Sigmoid colon (tissue), 4 donors: ENCODE measurements around the gene TMF1.

Source experiments
- CTCF ChIP-seq, 4 experiments: fragments of 450-650 bp in 3 of 4; fragments of 200-600 bp in 1 of 4; IDR thresholded peaks; one replicate each; pipeline ENCODE4 v1.5.1; 2016 to 2019; ENCODE audit warnings: antibody characterized with exemption in 4 of 4, mild to moderate bottlenecking in 3 of 4, moderate library complexity in 2 of 4
- EP300 ChIP-seq, 4 donors: sonication (generic); formaldehyde crosslinking; IDR thresholded peaks; one replicate each; pipeline ENCODE4 v1.6.1; 2017; ENCODE audit warnings: antibody characterized with exemption in 4 of 4
- POLR2A ChIP-seq, 2 donors: fragments of 450-650 bp; IDR thresholded peaks; one replicate each; pipeline ENCODE4 v1.6.1; 2016; ENCODE audit warnings: antibody characterized with exemption in 2 of 2, mild to moderate bottlenecking in 2 of 2, moderate library complexity in 2 of 2

GRCh38 chr3:69087030-69087791 lies 35.1 kb upstream of the TMF1 start:
- TF ChIP-seq POLR2A (IDR thresholded peaks at IDR 0.05) (no peak), CTCF (IDR thresholded peaks at IDR 0.05) (no peak), EP300 (IDR thresholded peaks at IDR 0.05) (no peak)
